HG03108 (cell line): ENCODE results near the gene PIM1.

Source experiments
- ATAC-seq: cut with Tn5 transposase; IDR thresholded peaks from one replicate; pipeline ENCODE4 v1.9.1; 2021; ENCODE audit warnings: moderate library complexity; ENCODE audit not compliant: unreplicated experiment

Gene PIM1

GRCh38 chr6:37137201-37138090 is 32.5 kb upstream of the PIM1 start:
- no peak for ATAC-seq

- no peak for ATAC-seq
These were observed 31.1 kb upstream of the PIM1 start for GRCh38 chr6:37138856-37139229.

- no peak for ATAC-seq
These were observed 30.6 kb upstream of the PIM1 start for GRCh38 chr6:37139230-37139962.

GRCh38 chr6:37140145-37140544 is 29.8 kb upstream of the PIM1 start:
- ATAC-seq, result no peak

- ATAC-seq, result no peak
These were observed 28.5 kb upstream of the PIM1 start for GRCh38 chr6:37141281-37142049.

GRCh38 chr6:37142050-37142614 is 27.8 kb upstream of the PIM1 start:
- no peak for ATAC-seq

- ATAC-seq, result no peak
These were observed 26.4 kb upstream of the PIM1 start for GRCh38 chr6:37143585-37143984.

- no peak for ATAC-seq
These were observed 24.5 kb upstream of the PIM1 start for GRCh38 chr6:37145443-37145842.

- ATAC-seq, result no peak
These were observed 23.2 kb upstream of the PIM1 start for GRCh38 chr6:37146735-37147157.

GRCh38 chr6:37149745-37150144 is 20.2 kb upstream of the PIM1 start:
- no peak for ATAC-seq

- ATAC-seq, result no peak
These were observed 19.6 kb upstream of the PIM1 start for GRCh38 chr6:37150314-37150713.

GRCh38 chr6:37155394-37156312 is 14.3 kb upstream of the PIM1 start:
- ATAC-seq, result peak; percentile 91

GRCh38 chr6:37158508-37158907 is 11.4 kb upstream of the PIM1 start:
- no peak for ATAC-seq

- peak; percentile 60 for ATAC-seq
These were observed 8.8 kb upstream of the PIM1 start for GRCh38 chr6:37160922-37161778.

GRCh38 chr6:37162740-37163139 is 7.2 kb upstream of the PIM1 start:
- no peak for ATAC-seq

- ATAC-seq, result no peak
These were observed 1.7 kb upstream of the PIM1 start for GRCh38 chr6:37168163-37168758.

GRCh38 chr6:37168811-37169495 is 999 bp upstream of the PIM1 start:
- no peak for ATAC-seq
